H7 (cell line): ENCODE measurements around the gene RAB25. TPM values are rescaled to one million over a fixed set of nuclear protein-coding genes. Genes with fewer than 3 reads are reported as not detected.
"Not testable (repeated sequence)": the region's sequence is repeated elsewhere in the genome, so short reads cannot be mapped to it uniquely, and the experiment has no call there.

Experiments
- DNase-seq: peaks from one replicate; pipeline ENCODE4 v3.0.0; 2012
- H3K27me3 ChIP-seq: 2 replicates; pipeline ENCODE4 v1.6.0; 2011; ENCODE audit warnings: mild to moderate bottlenecking, low read length; ENCODE audit not compliant: control insufficient read depth, insufficient read depth
- H3K36me3 ChIP-seq: replicated peaks from 2 replicates; pipeline ENCODE4 v1.5.1; 2011; ENCODE audit warnings: low read length; ENCODE audit not compliant: control insufficient read depth, insufficient read depth
- H3K4me3 ChIP-seq: 2 replicates; pipeline ENCODE4 v1.5.1; 2011; ENCODE audit warnings: low read depth, mild to moderate bottlenecking, control low read depth, low read length, moderate library complexity; ENCODE audit not compliant: insufficient read depth
- total RNA-seq: library from RNA; depleted of rRNA; stranded (reverse); fragments of >200 nt; shearing (Covaris generic); gene quantifications from 2 replicates; pipeline ENCODE4 v1.2.3, GENCODE V29; 2014; rRNA removed

The RAB25 gene
- 18.3 and 27.6 TPM in 2 replicates for total RNA-seq

GRCh38 chr1:156060937-156061636 lies at the start of gene RAB25:
Gene RAB25 (plus strand): TSS chr1:156061160. CDS start chr1:156061401, 241 bp downstream.
- H3K36me3 ChIP-seq: peaks cover 5% of the 10 kb centered on the region
- H3K4me3 ChIP-seq: peak within 1 kb of the TSS; percentile 55
- peaks cover 2% of the 10 kb centered on the region; the same call in 1 of the 2 replicates for H3K27me3 ChIP-seq
- peak; percentile 87 for DNase-seq

GRCh38 chr1:156012051-156012817 lies 48.7 kb upstream of the RAB25 start:
- Histone ChIP-seq H3K36me3 (peaks cover 21% of the 10 kb centered on the region), H3K27me3 (no peaks in the 10 kb centered on the region), H3K4me3 (no peak overlapping the region)
- DNase-seq: no peak

DNA sequence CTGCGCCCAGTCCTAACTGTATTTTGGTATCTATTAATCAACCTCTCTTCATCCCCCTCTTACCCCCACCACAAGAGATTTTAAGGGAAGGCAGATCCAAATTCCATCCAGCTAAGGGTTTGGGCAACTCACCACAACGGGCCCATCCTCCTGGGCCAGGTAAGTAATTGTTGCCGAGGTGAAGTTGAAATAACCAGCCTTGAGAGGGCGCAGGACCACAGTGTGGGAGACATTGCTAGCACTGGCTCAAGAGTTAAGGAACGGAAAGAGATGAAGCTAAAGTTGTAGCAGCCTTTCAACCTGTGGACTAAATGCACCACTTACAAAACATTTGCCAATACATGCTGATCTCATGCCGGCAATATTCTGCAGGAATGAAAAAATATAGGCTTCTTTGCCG lies 46.1 kb upstream of the RAB25 start:
- Histone ChIP-seq H3K4me3 (no peak overlapping the region), H3K36me3 (peaks cover 26% of the 10 kb centered on the region)
- peak; percentile 45 for DNase-seq

GRCh38 chr1:156019946-156020292 lies 41.0 kb upstream of the RAB25 start:
- peaks cover 10% of the 10 kb centered on the region for H3K36me3 ChIP-seq
- H3K27me3 ChIP-seq: no peaks in the 10 kb centered on the region; the same call in 1 of the 2 replicates
- no peak for DNase-seq
- H3K4me3 ChIP-seq: peak overlapping the region; percentile 61

More for the DNA sequence above, 46.1 kb upstream of the RAB25 start:
- H3K27me3 ChIP-seq: no peaks in the 10 kb centered on the region

- Histone ChIP-seq H3K36me3 (peaks cover 10% of the 10 kb centered on the region), H3K4me3 (peak within 1 kb of the TSS; percentile 61), H3K27me3 (no peaks in the 10 kb centered on the region; the same call in 1 of the 2 replicates)
- peak; percentile 93 for DNase-seq
These were observed 40.5 kb upstream of the RAB25 start, which contains the start of gene SSR2 for GRCh38 chr1:156020293-156021092. Gene SSR2 (minus strand): TSS chr1:156020951. CDS start chr1:156020167, 784 bp downstream.

DNA sequence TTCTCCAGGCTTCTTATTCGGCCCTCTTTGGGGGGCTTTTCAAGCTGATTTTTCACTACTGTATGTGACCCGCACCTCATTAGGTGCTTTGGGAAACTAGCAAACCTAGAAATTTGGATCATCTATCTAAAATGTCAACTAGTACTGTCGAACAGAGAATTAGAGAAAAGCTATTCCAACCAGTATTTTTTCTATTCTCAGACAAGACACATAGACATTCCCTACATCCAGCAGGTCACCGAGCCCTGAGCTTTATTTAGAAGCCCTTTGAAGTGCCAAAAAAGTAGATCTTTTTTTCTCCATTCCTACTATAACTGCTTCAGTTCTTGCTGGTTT lies 39.9 kb upstream of the RAB25 start:
- Histone ChIP-seq H3K36me3 (peaks cover 9% of the 10 kb centered on the region), H3K27me3 (no peaks in the 10 kb centered on the region; the same call in 1 of the 2 replicates), H3K4me3 (no peak overlapping the region)
- no peak for DNase-seq

GRCh38 chr1:156021954-156022353 lies 39.0 kb upstream of the RAB25 start:
- DNase-seq: no peak
- H3K27me3 ChIP-seq: no peaks in the 10 kb centered on the region; the same call in 1 of the 2 replicates

GRCh38 chr1:156024801-156025200 lies 36.2 kb upstream of the RAB25 start:
- no peak for DNase-seq
- no peak overlapping the region for H3K4me3 ChIP-seq
- no peaks in the 10 kb centered on the region; the same call in 1 of the 2 replicates for H3K36me3 ChIP-seq
- H3K27me3 ChIP-seq: no peaks in the 10 kb centered on the region; the same call in 1 of the 2 replicates

More at GRCh38 chr1:156021954-156022353, 39.0 kb upstream of the RAB25 start:
- Histone ChIP-seq H3K36me3 (peaks cover 8% of the 10 kb centered on the region), H3K4me3 (no peak overlapping the region)

DNA sequence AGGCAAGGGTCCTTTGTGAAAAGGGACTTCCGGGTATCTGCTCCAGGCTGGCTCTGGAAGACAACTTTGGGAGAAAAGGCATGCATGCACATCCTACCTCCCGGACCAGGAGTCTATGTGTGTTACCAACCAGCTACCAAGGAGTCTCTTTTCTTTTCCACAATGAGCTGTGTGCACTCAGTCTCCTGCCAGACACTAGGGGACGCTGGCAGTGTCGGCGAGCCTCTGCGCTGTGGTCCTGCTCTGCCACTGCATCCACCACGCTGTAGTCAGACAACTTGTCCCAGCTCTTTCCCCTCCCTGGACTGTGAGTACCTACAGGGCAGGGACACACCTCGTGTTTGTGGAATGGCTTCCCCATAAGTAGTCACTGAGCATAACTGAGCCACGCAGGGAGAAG lies 35.1 kb upstream of the RAB25 start:
- H3K36me3 ChIP-seq: no peaks in the 10 kb centered on the region
- DNase-seq: peak; percentile 90
- no peak overlapping the region for H3K4me3 ChIP-seq
- no peaks in the 10 kb centered on the region; the same call in 1 of the 2 replicates for H3K27me3 ChIP-seq

DNA sequence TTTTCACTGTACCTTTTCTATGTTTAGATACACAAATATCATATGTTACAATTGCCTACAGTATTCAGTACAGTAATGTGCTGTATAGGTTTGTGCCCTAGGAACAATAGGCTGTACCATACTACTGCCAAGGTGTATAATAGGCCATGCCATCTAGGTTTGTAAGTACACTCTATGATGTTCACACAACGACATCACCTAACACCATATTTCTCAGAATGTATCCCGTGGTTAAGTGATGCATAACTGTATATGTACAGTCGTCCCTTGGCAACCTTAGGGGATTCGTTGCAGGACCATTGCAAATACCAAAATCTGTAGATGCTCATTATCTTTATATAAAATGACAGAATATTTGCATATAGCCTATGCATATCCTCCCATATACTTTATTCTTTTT lies 34.4 kb upstream of the RAB25 start:
- Histone ChIP-seq H3K27me3 (no peaks in the 10 kb centered on the region; the same call in 1 of the 2 replicates), H3K4me3 (no peak overlapping the region), H3K36me3 (no peaks in the 10 kb centered on the region)
- no peak for DNase-seq

GRCh38 chr1:156033011-156033410 lies 27.9 kb upstream of the RAB25 start:
- Histone ChIP-seq H3K36me3 (no peaks in the 10 kb centered on the region), H3K27me3 (no peaks in the 10 kb centered on the region), H3K4me3 (no peak overlapping the region)
- DNase-seq: no peak

DNA sequence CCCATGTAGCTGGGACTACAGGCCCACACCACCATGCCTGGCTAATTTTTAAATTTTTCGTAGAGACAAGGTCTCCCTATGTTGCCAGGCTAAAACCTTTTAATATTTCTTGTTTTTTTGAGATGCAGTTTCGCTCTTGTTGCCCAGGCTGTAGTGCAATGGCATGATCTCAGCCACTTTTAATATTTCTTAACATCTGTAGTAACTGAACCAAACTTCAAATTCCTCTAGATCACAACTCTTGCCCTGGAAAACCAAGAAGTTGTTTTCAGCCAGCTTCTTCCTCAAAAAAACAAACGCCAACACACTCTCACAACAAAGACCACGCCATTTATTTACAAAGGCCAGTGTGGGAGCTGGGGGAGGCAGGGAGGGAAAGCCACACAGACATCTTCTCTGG lies 26.0 kb upstream of the RAB25 start:
- DNase-seq, H3K36me3 ChIP-seq, H3K27me3 ChIP-seq, H3K4me3 ChIP-seq: not testable (repeated sequence)

DNA sequence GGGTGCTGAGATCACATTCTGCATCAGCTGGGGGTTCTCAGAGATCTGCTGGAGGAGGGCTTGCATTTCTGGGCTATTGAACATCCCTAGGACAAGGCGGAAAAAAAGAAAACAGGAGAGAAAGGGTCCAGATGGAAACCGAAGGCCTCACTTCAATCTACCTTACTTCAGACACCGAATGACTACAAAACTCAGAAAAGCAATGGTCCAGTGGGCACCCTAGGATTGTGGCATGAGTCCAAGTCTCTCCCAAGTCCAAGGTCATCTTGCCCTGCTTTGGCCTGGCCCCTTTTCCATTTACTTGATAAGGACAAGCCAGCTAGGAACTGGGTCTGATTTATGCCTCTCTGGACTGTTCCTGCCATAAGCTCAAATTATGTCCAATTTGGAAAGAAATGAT lies 18.1 kb upstream of the RAB25 start:
- DNase-seq: no peak
- Histone ChIP-seq H3K36me3 (peaks cover 11% of the 10 kb centered on the region), H3K4me3 (no peak overlapping the region), H3K27me3 (no peaks in the 10 kb centered on the region)

DNA sequence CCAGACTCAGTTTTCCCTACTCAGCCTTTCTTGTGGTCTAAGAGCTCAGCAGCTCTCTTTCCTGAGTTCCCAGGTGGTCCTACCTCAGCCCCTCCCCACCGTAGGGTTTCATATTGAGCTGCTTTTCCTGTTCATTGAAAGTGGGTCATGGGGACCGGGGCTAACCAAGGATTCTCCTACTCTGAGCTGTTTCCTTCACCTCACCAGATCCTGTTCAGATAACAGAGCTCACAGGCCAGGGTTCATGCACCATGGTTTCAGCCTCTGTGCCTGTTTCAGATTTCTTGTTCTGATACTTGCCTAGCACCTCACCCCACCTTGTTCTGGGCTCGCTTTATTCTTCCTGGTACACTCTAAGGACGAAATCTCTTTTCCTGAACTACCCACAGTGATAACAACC lies 15.9 kb upstream of the RAB25 start:
- Histone ChIP-seq H3K36me3 (peaks cover 20% of the 10 kb centered on the region), H3K4me3 (no peak overlapping the region), H3K27me3 (no peaks in the 10 kb centered on the region)
- no peak for DNase-seq
